ENCODE results near the gene MACROD1. TPM values are rescaled to one million over a fixed set of nuclear protein-coding genes. Genes with fewer than 3 reads are reported as not detected.

The MACROD1 gene
- total and polyA plus RNA-seq, 9 of the 15 experiments (the other 6 are each of a cell fraction or from before 2014, with no cell fraction given) = 1.1 to 60.0 (median 26.4) TPM

DNA sequence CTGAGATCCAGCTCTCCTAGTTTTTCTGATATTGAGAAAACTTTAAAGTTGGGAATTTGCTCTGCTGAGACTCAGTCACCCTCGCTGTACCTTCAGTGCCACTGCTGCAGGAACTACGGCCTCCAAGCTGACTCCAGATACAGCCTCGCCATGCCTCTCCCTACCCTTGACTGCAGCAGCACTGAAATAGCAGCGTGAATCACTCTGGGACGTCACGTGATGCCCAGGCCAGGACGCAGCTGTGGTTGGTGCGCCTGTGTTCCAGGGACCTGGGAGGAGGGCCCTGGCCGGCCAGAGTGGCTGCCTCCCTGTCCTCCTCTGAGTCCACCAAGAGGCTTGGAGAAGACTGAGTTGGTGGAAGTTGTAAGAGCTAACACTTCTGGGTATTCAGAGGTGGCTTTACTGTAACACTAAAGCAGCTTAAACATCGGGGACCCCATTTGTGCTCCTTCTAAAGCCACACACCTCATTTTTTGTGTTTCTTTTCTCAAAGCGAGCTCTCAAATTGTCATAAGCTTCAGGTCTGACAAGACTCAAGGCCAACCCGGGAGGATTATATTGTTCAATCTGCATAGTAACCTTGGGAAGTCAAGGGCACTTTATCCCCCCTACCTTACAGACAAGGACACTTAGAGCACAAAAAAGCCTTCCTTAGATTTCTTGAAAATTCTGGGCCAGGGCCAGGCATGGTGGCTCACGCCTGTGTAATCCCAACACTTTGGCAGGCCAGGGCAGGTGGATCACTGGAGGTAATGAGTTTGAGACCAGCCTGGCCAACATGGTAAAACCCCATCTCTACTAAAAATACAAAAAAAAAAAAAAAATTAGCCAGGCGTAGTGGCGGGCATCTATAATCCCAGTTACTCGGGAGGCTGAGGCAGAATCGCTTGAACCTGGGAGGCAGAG is 15.8 kb upstream of the MACROD1 start (continued):
- TF ChIP-seq, protein P1, sequence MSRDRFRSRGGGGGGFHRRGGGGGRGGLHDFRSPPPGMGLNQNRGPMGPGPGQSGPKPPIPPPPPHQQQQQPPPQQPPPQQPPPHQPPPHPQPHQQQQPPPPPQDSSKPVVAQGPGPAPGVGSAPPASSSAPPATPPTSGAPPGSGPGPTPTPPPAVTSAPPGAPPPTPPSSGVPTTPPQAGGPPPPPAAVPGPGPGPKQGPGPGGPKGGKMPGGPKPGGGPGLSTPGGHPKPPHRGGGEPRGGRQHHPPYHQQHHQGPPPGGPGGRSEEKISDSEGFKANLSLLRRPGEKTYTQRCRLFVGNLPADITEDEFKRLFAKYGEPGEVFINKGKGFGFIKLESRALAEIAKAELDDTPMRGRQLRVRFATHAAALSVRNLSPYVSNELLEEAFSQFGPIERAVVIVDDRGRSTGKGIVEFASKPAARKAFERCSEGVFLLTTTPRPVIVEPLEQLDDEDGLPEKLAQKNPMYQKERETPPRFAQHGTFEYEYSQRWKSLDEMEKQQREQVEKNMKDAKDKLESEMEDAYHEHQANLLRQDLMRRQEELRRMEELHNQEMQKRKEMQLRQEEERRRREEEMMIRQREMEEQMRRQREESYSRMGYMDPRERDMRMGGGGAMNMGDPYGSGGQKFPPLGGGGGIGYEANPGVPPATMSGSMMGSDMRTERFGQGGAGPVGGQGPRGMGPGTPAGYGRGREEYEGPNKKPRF (IDR thresholded peaks at IDR 0.05; ENCODE audit: low read depth, low read length) = no peak
- TF ChIP-seq SIRT6 (IDR thresholded peaks at IDR 0.05; ENCODE audit: low read depth, low read length) (no peak), NFYB (IDR thresholded peaks at IDR 0.05; ENCODE audit: extremely low read depth, insufficient read length) (no peak), SRSF9 (IDR thresholded peaks at IDR 0.05; ENCODE audit: borderline replicate concordance, low read depth, low read length) (no peak), CCNT2 (IDR thresholded peaks at IDR 0.05; ENCODE audit: borderline replicate concordance, extremely low read depth, insufficient read length, low read depth, low read length) (no peak), SPI1 (IDR thresholded peaks at IDR 0.05; ENCODE audit: borderline replicate concordance, low read depth, low read length) (no peak), MAFF (IDR thresholded peaks at IDR 0.05; ENCODE audit: low read length) (no peak), ZNF316 (IDR thresholded peaks at IDR 0.05) (no peak), HOXB6 (CRISPR knock-in tag; IDR thresholded peaks at IDR 0.05; ENCODE audit: borderline replicate concordance) (no peak), ZNF699 (CRISPR knock-in tag; IDR thresholded peaks at IDR 0.05; ENCODE audit: insufficient replicate concordance) (no peak), SAFB (IDR thresholded peaks at IDR 0.05; ENCODE audit: borderline replicate concordance, low read depth, low read length) (no peak), SMARCA4 (IDR thresholded peaks at IDR 0.05) (peak; percentile 34; the same call in 1 of the 2 replicates), BRCA1 (IDR thresholded peaks at IDR 0.05) (no peak), BRCA1 (CRISPR knock-in tag; IDR thresholded peaks at IDR 0.05) (no peak), NR2F6 (CRISPR knock-in tag; IDR thresholded peaks at IDR 0.05) (no peak), ZNF77 (CRISPR knock-in tag; IDR thresholded peaks at IDR 0.05) (no peak), CC2D1A (IDR thresholded peaks at IDR 0.05) (peak; percentile 98), ZSCAN29 (IDR thresholded peaks at IDR 0.05) (no peak), U2AF1 (optimal IDR thresholded peaks at IDR 0.05; ENCODE audit: low read depth, low read length) (no peak), RUNX1 (IDR thresholded peaks at IDR 0.05; ENCODE audit: low read depth) (no peak)
- TF ChIP-seq, protein P2, sequence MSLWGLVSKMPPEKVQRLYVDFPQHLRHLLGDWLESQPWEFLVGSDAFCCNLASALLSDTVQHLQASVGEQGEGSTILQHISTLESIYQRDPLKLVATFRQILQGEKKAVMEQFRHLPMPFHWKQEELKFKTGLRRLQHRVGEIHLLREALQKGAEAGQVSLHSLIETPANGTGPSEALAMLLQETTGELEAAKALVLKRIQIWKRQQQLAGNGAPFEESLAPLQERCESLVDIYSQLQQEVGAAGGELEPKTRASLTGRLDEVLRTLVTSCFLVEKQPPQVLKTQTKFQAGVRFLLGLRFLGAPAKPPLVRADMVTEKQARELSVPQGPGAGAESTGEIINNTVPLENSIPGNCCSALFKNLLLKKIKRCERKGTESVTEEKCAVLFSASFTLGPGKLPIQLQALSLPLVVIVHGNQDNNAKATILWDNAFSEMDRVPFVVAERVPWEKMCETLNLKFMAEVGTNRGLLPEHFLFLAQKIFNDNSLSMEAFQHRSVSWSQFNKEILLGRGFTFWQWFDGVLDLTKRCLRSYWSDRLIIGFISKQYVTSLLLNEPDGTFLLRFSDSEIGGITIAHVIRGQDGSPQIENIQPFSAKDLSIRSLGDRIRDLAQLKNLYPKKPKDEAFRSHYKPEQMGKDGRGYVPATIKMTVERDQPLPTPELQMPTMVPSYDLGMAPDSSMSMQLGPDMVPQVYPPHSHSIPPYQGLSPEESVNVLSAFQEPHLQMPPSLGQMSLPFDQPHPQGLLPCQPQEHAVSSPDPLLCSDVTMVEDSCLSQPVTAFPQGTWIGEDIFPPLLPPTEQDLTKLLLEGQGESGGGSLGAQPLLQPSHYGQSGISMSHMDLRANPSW (CRISPR knock-in tag; IDR thresholded peaks at IDR 0.05) = no peak
- TF ChIP-seq, protein P3, sequence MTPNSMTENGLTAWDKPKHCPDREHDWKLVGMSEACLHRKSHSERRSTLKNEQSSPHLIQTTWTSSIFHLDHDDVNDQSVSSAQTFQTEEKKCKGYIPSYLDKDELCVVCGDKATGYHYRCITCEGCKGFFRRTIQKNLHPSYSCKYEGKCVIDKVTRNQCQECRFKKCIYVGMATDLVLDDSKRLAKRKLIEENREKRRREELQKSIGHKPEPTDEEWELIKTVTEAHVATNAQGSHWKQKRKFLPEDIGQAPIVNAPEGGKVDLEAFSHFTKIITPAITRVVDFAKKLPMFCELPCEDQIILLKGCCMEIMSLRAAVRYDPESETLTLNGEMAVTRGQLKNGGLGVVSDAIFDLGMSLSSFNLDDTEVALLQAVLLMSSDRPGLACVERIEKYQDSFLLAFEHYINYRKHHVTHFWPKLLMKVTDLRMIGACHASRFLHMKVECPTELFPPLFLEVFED (CRISPR knock-in tag; conservative IDR thresholded peaks at IDR 0.05) = no peak
- TF ChIP-seq, protein P4, sequence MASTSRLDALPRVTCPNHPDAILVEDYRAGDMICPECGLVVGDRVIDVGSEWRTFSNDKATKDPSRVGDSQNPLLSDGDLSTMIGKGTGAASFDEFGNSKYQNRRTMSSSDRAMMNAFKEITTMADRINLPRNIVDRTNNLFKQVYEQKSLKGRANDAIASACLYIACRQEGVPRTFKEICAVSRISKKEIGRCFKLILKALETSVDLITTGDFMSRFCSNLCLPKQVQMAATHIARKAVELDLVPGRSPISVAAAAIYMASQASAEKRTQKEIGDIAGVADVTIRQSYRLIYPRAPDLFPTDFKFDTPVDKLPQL (IDR thresholded peaks at IDR 0.05; ENCODE audit: extremely low read depth, insufficient read length) = no peak
